Muscle of leg (tissue), 11 donors: ENCODE results near the gene ADAMTS12. TPM values are rescaled to one million over a fixed set of nuclear protein-coding genes. Genes with fewer than 3 reads are reported as not detected.

Source experiments
- DNase-seq: peaks from one replicate; pipeline ENCODE4 v3.0.0; 2013
- H3K27ac ChIP-seq: one replicate; pipeline ENCODE4 v1.5.1; 2013; ENCODE audit warnings: mild to moderate bottlenecking, low read length, control low read depth
- H3K27me3 ChIP-seq: one replicate; pipeline ENCODE4 v1.6.1; 2013; ENCODE audit warnings: low read length; ENCODE audit not compliant: control insufficient read depth, insufficient read depth
- H3K36me3 ChIP-seq: one replicate; pipeline ENCODE4 v1.6.1; 2013; ENCODE audit warnings: low read length; ENCODE audit not compliant: control insufficient read depth, insufficient read depth
- H3K4me1 ChIP-seq: one replicate; pipeline ENCODE4 v1.6.1; 2013; ENCODE audit warnings: low read length; ENCODE audit not compliant: control insufficient read depth, insufficient read depth
- H3K4me3 ChIP-seq: one replicate; pipeline ENCODE4 v1.5.1; 2013; ENCODE audit warnings: low read length, control low read depth
- H3K9me3 ChIP-seq: replicated peaks from 2 replicates; pipeline ENCODE4 v1.6.1; 2013; ENCODE audit warnings: low read depth, low read length; ENCODE audit not compliant: control insufficient read depth
- WGBS: methylation state at CpG from one replicate; pipeline ENCODE4 v1.1.5; 2013; ENCODE audit warnings: missing lambda C conversion rate; ENCODE audit not compliant: insufficient coverage; 5-methylcytosine and 5-hydroxymethylcytosine counted together
- polyA plus RNA-seq, 8 donors: library from polyadenylated mRNA; unstranded; fragments of 120-200 nt; gene quantifications; one replicate each; pipeline versions ENCODE4 v1.2.1 to v1.2.3, GENCODE V29; 2013; ENCODE audit warnings: inconsistent platforms in 1 of 8, low replicate concordance in 1 of 8; ENCODE audit not compliant: insufficient read length in 8 of 8, insufficient read depth in 1 of 8
- total RNA-seq: library from RNA; stranded (reverse); fragments of 120-200 nt; gene quantifications from one replicate; pipeline ENCODE4 v1.2.4, GENCODE V29; 2013

The ADAMTS12 gene
- total and polyA plus RNA-seq, 9 donors = 14.8 to 35.1 (median 22.8) TPM

DNA sequence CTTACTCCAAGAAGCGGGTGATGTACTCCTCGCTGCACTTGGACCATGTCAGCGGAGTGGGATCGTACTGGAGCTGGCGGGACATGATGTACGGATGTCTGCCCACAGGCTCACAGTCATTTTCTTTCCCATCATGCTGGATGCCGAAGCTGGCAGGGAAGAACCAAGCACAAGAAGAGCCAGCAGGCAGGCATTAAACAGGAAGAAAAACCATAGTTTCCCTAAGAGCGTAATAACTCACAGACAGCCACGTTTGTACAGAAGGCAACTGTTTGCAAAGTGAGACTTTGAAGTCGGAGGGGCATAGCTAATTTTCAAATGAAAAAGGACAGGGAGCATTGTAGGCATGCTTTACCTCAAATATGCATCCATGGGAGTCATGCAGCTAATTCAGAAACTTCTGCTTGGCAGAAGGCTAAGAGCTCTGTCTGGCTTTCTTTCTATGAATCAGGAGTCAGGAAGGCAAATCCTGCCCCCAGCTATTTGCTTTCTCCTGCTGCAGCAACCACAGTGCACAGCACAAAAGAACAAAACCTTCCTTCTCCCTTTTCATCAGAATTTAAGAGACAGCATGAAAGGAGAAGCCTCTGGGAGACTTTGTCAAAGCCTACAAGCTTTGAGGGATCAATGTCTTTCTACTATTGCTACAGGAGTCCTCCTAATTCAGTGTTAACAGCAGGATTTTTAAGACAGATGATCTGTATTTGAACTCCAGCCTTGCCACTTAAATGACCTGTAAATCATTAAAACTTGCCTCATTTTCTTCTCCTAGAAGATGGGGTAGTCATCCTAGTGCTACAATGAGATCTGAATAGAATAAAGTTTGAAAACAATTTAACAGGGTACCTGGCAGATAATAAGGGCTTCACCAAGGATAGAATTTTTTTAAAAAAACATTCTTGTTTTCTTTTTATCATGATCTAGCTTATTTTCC is 242.0 kb downstream of the ADAMTS12 start:
- Histone ChIP-seq H3K27me3 (no peaks in the 10 kb centered on the region), H3K4me1 (no peaks in the 10 kb centered on the region), H3K9me3 (no peaks in the 10 kb centered on the region), H3K36me3 (peaks cover 5% of the 10 kb centered on the region), H3K4me3 (no peak overlapping the region), H3K27ac (no peak overlapping the region)
- DNase-seq = no peak
- 95% methylated on average over 7 of the region's 10 CpGs for WGBS

DNA sequence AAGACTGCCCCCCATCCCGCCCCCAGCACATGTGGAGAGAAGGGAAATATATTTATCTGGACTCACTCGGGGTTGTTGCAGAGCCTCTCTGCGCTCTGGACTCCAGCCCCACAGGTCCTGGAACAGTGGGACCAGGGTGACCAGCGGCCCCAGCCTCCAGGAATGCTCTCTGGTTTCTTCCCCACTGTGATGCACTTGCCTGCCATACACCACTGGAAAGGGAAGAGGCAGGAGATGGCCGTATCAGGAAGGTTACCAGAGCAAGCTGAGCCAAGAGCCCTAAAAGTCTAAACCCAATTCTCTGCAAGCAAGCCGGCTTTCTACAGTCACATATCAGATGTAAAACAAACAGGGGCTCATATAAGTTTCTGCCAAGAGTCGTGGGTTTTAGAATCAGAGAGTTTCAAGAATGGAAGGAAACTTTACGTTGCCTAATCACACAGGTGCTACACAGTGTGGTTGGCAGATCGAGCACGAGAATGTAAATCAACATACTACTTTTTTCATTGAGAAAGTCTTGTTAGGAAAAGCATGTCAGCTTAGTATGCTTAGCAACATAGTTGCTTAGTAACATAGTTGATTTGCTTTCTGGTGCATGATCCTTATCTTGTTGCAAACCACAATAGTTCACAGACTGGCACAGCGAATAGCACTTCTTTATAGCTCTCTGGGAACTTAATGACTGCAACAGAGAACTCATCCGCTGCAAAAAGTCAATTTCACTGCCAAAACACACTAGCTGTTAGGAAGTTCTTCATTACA is 249.9 kb downstream of the ADAMTS12 start:
- WGBS = 66% methylated on average over 5 of the region's 12 CpGs
- Histone ChIP-seq H3K4me3 (no peak overlapping the region), H3K9me3 (peaks cover 2% of the 10 kb centered on the region), H3K36me3 (no peaks in the 10 kb centered on the region), H3K4me1 (no peaks in the 10 kb centered on the region), H3K27me3 (no peaks in the 10 kb centered on the region), H3K27ac (no peak overlapping the region)
- DNase-seq = no peak

DNA sequence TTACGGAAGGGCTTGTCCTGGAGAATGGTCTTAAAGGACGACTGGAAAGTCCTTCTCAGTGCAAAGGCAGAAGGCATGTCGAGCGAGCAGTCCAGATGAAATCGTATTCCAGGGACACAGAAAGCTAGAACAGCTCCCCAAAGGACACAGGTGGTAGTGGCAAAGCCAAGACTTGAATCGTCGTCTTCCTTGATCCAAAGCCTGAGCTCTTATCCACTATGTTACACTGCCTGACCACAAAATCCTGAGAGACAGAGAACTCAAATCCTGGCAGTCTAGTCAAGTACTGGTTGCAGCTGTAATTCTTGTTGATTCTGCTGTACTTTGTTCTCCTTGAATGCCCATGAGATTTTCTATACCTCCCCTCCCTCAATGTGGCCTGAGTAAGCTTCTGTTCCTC is 252.3 kb downstream of the ADAMTS12 start:
- no peaks in the 10 kb centered on the region for H3K36me3 ChIP-seq
- 61% methylated on average over 5 of the region's 7 CpGs for WGBS

DNA sequence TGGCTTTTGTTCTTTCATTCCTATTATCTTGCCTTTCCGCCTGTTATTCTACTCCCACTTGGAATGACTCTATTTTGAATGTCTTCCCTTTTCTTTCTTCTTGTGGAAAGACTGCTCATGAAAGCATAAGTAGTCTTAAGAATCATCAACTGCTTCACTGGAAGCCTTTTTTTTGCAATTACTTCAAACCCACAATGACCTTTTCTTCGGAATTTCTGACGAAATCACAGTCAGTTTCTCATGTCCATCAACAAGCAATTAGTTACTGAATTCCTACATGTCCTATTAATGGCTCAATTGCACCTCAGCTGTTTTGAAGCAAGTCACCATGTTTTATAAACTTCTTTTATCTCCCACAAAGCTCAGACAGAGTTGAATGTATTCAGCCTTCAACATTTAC is 254.8 kb downstream of the ADAMTS12 start:
- no peaks in the 10 kb centered on the region for H3K36me3 ChIP-seq
- WGBS = 70% methylated on average over 2 of the region's 3 CpGs
- DNase-seq = no peak

More for the DNA sequence above, 252.3 kb downstream of the ADAMTS12 start:
- DNase-seq = peak; percentile 56
- no peak overlapping the region for H3K4me3 ChIP-seq
- no peaks in the 10 kb centered on the region for H3K4me1 ChIP-seq
- H3K27me3 ChIP-seq = no peaks in the 10 kb centered on the region
- peaks cover 2% of the 10 kb centered on the region for H3K9me3 ChIP-seq
- no peak overlapping the region for H3K27ac ChIP-seq

DNA sequence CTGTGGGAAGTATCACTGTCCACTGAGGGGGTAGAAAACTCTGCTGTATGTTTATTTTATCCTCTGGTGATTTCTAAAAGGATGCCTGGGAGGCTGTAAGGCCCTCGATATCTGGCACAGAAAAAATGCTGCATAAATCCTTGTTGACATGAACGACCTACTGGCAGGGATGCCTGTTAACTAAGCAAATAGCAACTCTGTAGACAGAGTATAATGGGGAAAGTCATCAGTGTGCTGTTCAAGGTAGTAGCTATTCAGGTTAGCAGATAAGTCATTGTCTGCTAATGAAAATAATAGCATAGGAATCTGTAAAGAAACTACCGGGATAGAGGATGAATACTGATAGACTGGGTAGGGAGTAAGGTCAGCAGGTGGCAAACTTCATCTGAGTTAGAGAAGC is 256.2 kb downstream of the ADAMTS12 start:
- Histone ChIP-seq H3K27me3 (no peaks in the 10 kb centered on the region), H3K4me3 (no peak overlapping the region), H3K9me3 (no peaks in the 10 kb centered on the region), H3K27ac (no peak overlapping the region), H3K36me3 (no peaks in the 10 kb centered on the region), H3K4me1 (no peaks in the 10 kb centered on the region)
- 64% methylated on average over 3 of the region's 3 CpGs for WGBS
- DNase-seq = no peak

More for the DNA sequence above, 254.8 kb downstream of the ADAMTS12 start:
- H3K27me3 ChIP-seq = no peaks in the 10 kb centered on the region
- no peak overlapping the region for H3K4me3 ChIP-seq
- no peaks in the 10 kb centered on the region for H3K4me1 ChIP-seq
- no peaks in the 10 kb centered on the region for H3K9me3 ChIP-seq
- H3K27ac ChIP-seq = no peak overlapping the region

DNA sequence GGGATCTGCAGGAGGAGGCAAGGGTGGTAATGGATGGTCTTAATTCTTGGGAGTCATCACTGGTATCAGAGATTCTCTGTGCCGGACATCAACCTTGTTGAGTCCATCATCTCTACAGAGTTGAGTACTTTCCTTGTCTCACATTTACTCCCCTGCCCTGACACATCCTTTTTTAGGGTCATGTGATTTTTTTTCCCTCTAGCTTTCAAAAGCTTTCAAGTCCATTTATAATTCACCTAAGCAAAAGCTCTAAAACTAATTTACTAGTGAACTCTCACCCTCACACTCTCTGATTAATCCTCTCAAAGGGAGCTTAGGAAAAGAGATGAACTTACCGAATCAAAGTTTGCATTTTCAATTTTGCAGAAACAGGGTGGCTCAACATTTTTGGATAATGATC is 258.1 kb downstream of the ADAMTS12 start:
- no peaks in the 10 kb centered on the region for H3K27me3 ChIP-seq
- no peak overlapping the region for H3K27ac ChIP-seq
- no peak overlapping the region for H3K4me3 ChIP-seq
- WGBS = no CpG with 5 or more reads among the region's 2 CpGs
- H3K9me3 ChIP-seq = no peaks in the 10 kb centered on the region
- H3K36me3 ChIP-seq = no peaks in the 10 kb centered on the region
- no peak for DNase-seq
- no peaks in the 10 kb centered on the region for H3K4me1 ChIP-seq

DNA sequence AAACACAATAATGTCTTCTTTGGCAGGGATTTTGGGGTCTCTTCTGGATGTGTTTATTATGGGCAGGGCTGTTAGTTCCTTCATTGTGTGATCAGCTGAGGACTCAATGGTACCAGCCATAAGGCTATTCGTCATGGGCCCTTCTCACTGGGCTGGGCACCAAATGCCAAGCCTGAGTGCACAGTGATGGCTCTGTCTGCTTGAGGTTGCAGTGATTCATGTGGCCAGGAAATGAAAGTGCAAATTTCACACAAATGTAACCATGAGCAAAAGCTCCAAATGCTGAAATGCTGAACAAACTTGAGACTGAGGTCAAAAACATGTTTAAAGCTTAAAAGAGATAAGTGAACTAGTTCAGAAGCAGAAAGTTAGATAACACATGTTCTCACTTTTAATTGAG is 260.0 kb downstream of the ADAMTS12 start:
- Histone ChIP-seq H3K9me3 (no peaks in the 10 kb centered on the region), H3K36me3 (peaks cover 4% of the 10 kb centered on the region), H3K27me3 (no peaks in the 10 kb centered on the region), H3K4me3 (no peak overlapping the region), H3K4me1 (no peaks in the 10 kb centered on the region), H3K27ac (no peak overlapping the region)
- DNase-seq = no peak
- WGBS = no CpG with 5 or more reads among the region's 1 CpG

DNA sequence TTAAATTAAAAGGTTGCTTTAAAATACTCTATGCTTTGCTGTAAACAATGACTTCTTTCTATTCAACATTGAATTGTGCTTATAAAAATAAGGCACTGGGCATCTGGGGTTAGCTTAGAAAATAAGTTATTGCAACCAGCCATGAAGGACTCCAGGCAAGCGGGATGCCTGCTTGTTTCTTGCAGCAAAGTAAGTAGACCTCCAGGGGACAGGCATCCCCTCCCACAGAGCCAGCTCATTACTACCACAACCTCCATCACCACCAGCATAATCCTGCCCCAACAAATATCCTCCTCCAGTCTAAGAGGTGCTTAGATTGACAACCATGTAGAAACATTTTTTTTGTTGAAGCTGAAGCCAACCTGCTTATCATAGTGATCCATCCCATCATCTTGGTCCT is 260.7 kb downstream of the ADAMTS12 start:
- no peaks in the 10 kb centered on the region for H3K27me3 ChIP-seq
- H3K27ac ChIP-seq = no peak overlapping the region
- DNase-seq = no peak
- H3K4me1 ChIP-seq = no peaks in the 10 kb centered on the region
- H3K36me3 ChIP-seq = peaks cover 4% of the 10 kb centered on the region
- 71% methylated on average over 1 of the region's 1 CpG for WGBS
- no peaks in the 10 kb centered on the region for H3K9me3 ChIP-seq
- H3K4me3 ChIP-seq = no peak overlapping the region

DNA sequence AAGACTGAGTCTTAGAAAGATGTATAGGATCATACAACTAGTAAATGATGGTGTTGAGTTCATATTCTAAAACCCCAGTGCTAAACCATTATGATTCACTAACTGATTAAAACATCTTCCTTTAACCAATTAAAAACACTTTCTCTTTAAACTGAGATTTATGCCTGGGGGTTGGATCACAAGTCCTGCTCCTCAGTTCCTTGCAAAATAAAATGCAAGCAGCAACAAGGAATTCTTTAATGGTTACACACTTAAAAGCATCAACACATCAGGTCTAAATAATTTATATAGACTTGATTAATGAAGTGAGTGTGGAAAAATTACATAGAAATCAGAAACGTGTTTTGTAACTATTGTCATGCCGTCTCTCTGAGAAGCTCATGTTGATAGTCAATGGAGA is 261.8 kb downstream of the ADAMTS12 start:
- peaks cover 4% of the 10 kb centered on the region for H3K36me3 ChIP-seq

DNA sequence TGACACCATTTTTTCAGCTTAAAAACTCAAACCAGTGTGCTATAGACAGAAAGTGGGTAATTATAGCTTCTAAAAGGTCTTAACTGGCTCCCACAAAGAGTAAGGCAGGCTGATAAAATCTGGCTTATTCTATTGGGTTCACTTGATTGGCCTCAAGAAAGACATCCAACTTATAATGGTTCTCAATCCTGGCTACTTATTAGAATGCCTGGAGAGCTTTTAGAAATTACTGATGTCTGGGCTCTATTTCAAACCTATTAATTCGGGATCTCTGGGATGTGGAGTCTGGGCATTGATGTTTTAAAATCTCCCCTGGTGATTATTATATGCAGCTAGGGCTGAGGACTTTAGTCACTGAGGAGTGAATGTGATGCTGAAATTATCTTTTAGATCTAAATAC is 263.0 kb downstream of the ADAMTS12 start:
- H3K9me3 ChIP-seq = no peaks in the 10 kb centered on the region
- H3K36me3 ChIP-seq = peaks cover 4% of the 10 kb centered on the region
- WGBS = no CpG with 5 or more reads among the region's 1 CpG
- no peaks in the 10 kb centered on the region for H3K27me3 ChIP-seq
- DNase-seq = no peak
- H3K4me3 ChIP-seq = no peak overlapping the region
- no peak overlapping the region for H3K27ac ChIP-seq
- H3K4me1 ChIP-seq = no peaks in the 10 kb centered on the region

More for the DNA sequence above, 261.8 kb downstream of the ADAMTS12 start:
- Histone ChIP-seq H3K9me3 (no peaks in the 10 kb centered on the region), H3K27ac (no peak overlapping the region), H3K4me3 (no peak overlapping the region), H3K4me1 (no peaks in the 10 kb centered on the region), H3K27me3 (no peaks in the 10 kb centered on the region)
- no CpG with 5 or more reads among the region's 2 CpGs for WGBS
- DNase-seq = no peak
